Lower leg skin (tissue), 3 donors: Measurements from ENCODE around the gene TMC4.

Experiments used
- CTCF ChIP-seq, 3 donors: fragments of 450-650 bp; IDR thresholded peaks; one replicate each; pipeline ENCODE4 v1.5.1; 2016; ENCODE audit warnings: antibody characterized with exemption in 3 of 3, mild to moderate bottlenecking in 3 of 3, moderate library complexity in 2 of 3
- POLR2A ChIP-seq, 2 donors: fragments of 450-650 bp; IDR thresholded peaks; one replicate each; pipeline ENCODE4 v1.6.1; 2016 to 2017; ENCODE audit warnings: antibody characterized with exemption in 2 of 2, mild to moderate bottlenecking in 1 of 2, moderate library complexity in 1 of 2

- TF ChIP-seq CTCF (IDR thresholded peaks at IDR 0.05) = no peak
- no peak for TF ChIP-seq POLR2A (IDR thresholded peaks at IDR 0.05)
Observed at GRCh38 chr19:54155694-54156093, 17.3 kb downstream of the TMC4 start.
